ENCODE data around the gene OR2A5. TPM values are rescaled to one million over a fixed set of nuclear protein-coding genes. Genes with fewer than 3 reads are reported as not detected.

The OR2A5 gene
- total RNA-seq, 1 experiment from 2014 or later: not detected

DNA sequence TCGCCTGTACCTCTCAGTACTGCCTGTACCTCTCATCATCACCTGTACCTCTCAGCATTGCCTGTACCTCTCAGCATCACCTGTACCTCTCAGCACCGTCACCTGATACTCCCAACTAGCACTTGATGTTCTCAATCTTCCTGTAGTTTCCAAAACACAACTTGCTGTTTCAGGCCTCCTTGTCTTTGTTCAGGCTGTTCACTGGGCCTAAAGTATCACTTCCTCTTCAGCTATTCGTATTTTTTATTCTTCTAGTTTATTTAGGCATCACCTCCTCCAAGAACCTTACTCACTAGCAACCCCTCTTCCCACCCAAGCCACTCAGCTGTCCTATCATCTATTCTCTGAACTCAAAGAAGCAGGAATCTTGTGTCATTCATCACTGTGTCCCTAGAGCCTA, 24.5 kb upstream of the OR2A5 start:
- RAD21 ChIA-PET (ENCODE audit: low non-redundant PET in 1 of 2, low total read pairs in 2 of 2, uncharacterized antibody in 2 of 2, unreplicated experiment in 2 of 2): no interaction called here
- ATAC-seq: no peak

More for the DNA sequence above, 24.5 kb upstream of the OR2A5 start:
- intact Hi-C loops (cut with micrococcal nuclease): loop anchor here (5.0 to 10.0 kb wide), 2 partner anchors 58 to 119 kb away; partner anchors contain the start of gene TCAF1
- ChIA-PET CTCF (no interaction called here), POLR2A (no interaction called here)
- Histone ChIP-seq H3K27ac (ENCODE audit: low read depth, low read length) (no peak overlapping the region), H3K4me1 (ENCODE audit: control insufficient read depth in 1 of 2, insufficient read depth in 2 of 2, low read length in 2 of 2) (peaks cover 0 to 6% of the 10 kb centered on the region in 2 experiments; a peak in 2 of 4 replicates), H3K4me3 (replicated peaks in 1 of 2; ENCODE audit: low read depth in 1 of 2, low read length in 2 of 2) (no peak overlapping the region), H3K36me3 (ENCODE audit: control insufficient read depth in 1 of 2, insufficient read depth in 2 of 2, low read length in 2 of 2) (no peaks in the 10 kb centered on the region), H3K9me2 (ENCODE audit: insufficient read depth) (no peaks in the 10 kb centered on the region), H3K79me2 (ENCODE audit: insufficient read depth, low read length) (no peaks in the 10 kb centered on the region), H4K20me1 (ENCODE audit: insufficient read depth) (no peaks in the 10 kb centered on the region), H2AFZ (ENCODE audit: low read depth, low read length, poor library complexity, severe bottlenecking) (no peak overlapping the region), H3K27me3 (ENCODE audit: insufficient read depth, low read length) (no peaks in the 10 kb centered on the region), H3K9ac (ENCODE audit: low read length) (no peak overlapping the region), H3K4me2 (ENCODE audit: low read length) (no peak overlapping the region), H3K9me3 (ENCODE audit: control insufficient read depth in 1 of 2, insufficient read depth in 1 of 2, low read depth in 1 of 2, low read length in 2 of 2) (no peaks in the 10 kb centered on the region)
- BruUV-seq (replicated peaks): no TSS peak
- no peak for DNase-seq (ENCODE audit: low read depth, low spot score)
- TF ChIP-seq, protein P1, sequence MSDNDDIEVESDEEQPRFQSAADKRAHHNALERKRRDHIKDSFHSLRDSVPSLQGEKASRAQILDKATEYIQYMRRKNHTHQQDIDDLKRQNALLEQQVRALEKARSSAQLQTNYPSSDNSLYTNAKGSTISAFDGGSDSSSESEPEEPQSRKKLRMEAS (IDR thresholded peaks at IDR 0.05): no peak
- TF ChIP-seq CBX3 (IDR thresholded peaks at IDR 0.05; ENCODE audit: low read depth) (no peak), ZBTB33 (IDR thresholded peaks at IDR 0.05; ENCODE audit: extremely low read depth, insufficient replicate concordance, low read length) (no peak), POLR2A (IDR thresholded peaks at IDR 0.05; ENCODE audit: borderline replicate concordance, extremely low read depth, insufficient read depth, insufficient read length) (no peak), YY1 (IDR thresholded peaks at IDR 0.05; ENCODE audit: extremely low read depth, insufficient replicate concordance, low read depth, low read length) (no peak), ZFX (IDR thresholded peaks at IDR 0.05) (no peak)

Data from HCT116 (cell line).